ENCODE measurements around the gene PNKP.

- TF ChIP-seq SP1 (IDR thresholded peaks at IDR 0.05; ENCODE audit: low read depth, low read length) (no peak), NFYA (IDR thresholded peaks at IDR 0.05; ENCODE audit: borderline replicate concordance, low read depth, low read length) (no peak), CTCF (IDR thresholded peaks at IDR 0.05 in 2 of 3, conservative IDR thresholded peaks at IDR 0.05 in 1 of 3; ENCODE audit: control insufficient read depth in 2 of 3, extremely low read depth in 1 of 3, insufficient read depth in 1 of 3, low read depth in 3 of 3, low read length in 3 of 3) (peak; percentile 11 to 47 (median 35); a peak in 3 of 6 replicates), TAF1 (IDR thresholded peaks at IDR 0.05; ENCODE audit: borderline replicate concordance, low read depth, low read length) (no peak), RFX5 (IDR thresholded peaks at IDR 0.05; ENCODE audit: low read depth, low read length) (no peak), NRF1 (conservative IDR thresholded peaks at IDR 0.05; ENCODE audit: low read depth, low read length) (no peak), YY1 (IDR thresholded peaks at IDR 0.05; ENCODE audit: low read depth, low read length) (no peak), EGR1 (IDR thresholded peaks at IDR 0.05; ENCODE audit: borderline replicate concordance in 1 of 2, low read depth in 2 of 2, low read length in 2 of 2) (no peak), POLR2A (IDR thresholded peaks at IDR 0.05; ENCODE audit: low read depth, low read length) (0 out of 2 replicates have a peak, but pooled peaks have one; percentile 16)
These were observed 45.7 kb upstream of the PNKP start for GRCh38 chr19:49912965-49913685.
